ENCODE data around the gene PLEKHH3. TPM values are rescaled to one million over a fixed set of nuclear protein-coding genes. Genes with fewer than 3 reads are reported as not detected.
"Not testable (repeated sequence)": the region's sequence is repeated elsewhere in the genome, so short reads cannot be mapped to it uniquely, and the experiment has no call there.

The PLEKHH3 gene
- total RNA-seq, 1 donor from 2014 or later = 0.27 TPM

DNA sequence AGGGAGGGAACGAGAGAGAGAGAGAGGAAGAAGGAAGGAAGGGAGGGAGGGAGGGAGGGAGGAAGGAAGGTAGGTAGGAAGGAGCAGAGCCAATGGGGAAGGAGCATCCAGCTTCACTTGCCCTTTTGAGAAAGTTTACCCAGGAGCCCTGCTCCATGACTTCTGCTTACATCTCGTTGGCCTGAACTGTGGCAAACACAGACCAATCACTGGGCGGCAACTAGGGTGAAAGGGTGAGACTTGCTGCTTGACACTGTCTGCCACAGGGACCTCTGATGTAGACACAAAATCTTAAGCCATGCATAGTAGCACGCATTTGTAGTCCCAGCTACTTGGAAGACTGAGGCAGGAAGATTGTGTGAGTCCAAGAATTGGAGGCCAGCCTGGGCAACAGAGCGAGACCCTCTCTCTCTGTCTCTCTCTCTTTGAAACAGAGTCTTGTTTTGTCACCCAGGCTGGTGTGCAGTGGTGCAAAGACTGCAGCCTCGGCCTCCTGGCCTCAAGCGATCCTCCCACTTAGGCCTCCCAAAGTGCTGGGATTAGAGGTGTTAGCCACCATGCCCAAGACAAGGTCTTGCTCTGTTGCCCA lies 37.2 kb downstream of the PLEKHH3 start:
- intact Hi-C loops (cut with micrococcal nuclease) = no loop called here

- intact Hi-C loops (cut with micrococcal nuclease) = no loop called here
These were observed 43.8 kb downstream of the PLEKHH3 start for GRCh38 chr17:42632949-42633444.

GRCh38 chr17:42629411-42630009 lies 47.3 kb downstream of the PLEKHH3 start:
- intact Hi-C loops (cut with micrococcal nuclease) = no loop called here

GRCh38 chr17:42627032-42627764 lies 49.6 kb downstream of the PLEKHH3 start:
- intact Hi-C loops (cut with micrococcal nuclease) = not testable (repeated sequence)

GRCh38 chr17:42623732-42624596 lies 52.8 kb downstream of the PLEKHH3 start:
- intact Hi-C loops (cut with micrococcal nuclease) = no loop called here

GRCh38 chr17:42623271-42623670 lies 53.5 kb downstream of the PLEKHH3 start:
- intact Hi-C loops (cut with micrococcal nuclease) = no loop called here

DNA sequence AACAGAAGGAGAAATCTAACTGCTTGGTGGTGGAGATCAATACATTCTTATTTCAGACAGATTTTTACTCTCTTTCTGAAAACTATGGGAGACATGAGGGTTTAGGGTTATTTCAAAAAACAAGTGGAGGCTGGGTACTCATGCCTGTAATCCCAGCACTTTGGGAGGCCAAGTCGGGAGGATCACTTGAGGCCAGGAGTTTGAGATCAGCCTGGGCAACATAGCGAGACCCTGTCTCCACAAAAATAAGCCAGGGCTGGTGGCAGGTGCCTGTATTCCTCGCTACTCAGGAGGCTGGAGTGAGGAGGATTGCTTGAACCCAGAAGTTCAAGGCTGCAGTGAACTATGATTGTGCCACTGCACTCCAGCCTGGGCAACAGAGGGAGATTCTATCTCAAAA lies 54.8 kb downstream of the PLEKHH3 start:
- intact Hi-C loops (cut with micrococcal nuclease) = not testable (repeated sequence)

- intact Hi-C loops (cut with micrococcal nuclease) = no loop called here
These were observed 58.2 kb downstream of the PLEKHH3 start for GRCh38 chr17:42618442-42619150.

GRCh38 chr17:42617956-42618431 lies 58.8 kb downstream of the PLEKHH3 start:
- intact Hi-C loops (cut with micrococcal nuclease) = no loop called here

Other genes starting within 250 kb of the PLEKHH3 start
- gene ATP6V0A1, start 218.1 kb downstream of the PLEKHH3 start, total RNA-seq = 7.8 and 11.4 TPM in 2 replicates
- 18.3 and 18.5 TPM in 2 replicates for gene NAGLU, start 140.8 kb downstream of the PLEKHH3 start, total RNA-seq
- 0.77 and 1.1 TPM in 2 replicates for gene HSD17B1, start 124.1 kb downstream of the PLEKHH3 start, total RNA-seq
- gene COASY, start 114.8 kb downstream of the PLEKHH3 start, total RNA-seq = 83.5 and 90.0 TPM in 2 replicates
- 69.6 and 71.3 TPM in 2 replicates for gene MLX, start 109.9 kb downstream of the PLEKHH3 start, total RNA-seq
- 17.7 and 18.9 TPM in 2 replicates for gene PSMC3IP, start 99.3 kb downstream of the PLEKHH3 start, total RNA-seq
- gene RETREG3, start 67.6 kb downstream of the PLEKHH3 start, total RNA-seq = 50.7 and 52.7 TPM in 2 replicates
- 66.8 and 67.6 TPM in 2 replicates for gene TUBG1, start 67.3 kb downstream of the PLEKHH3 start, total RNA-seq
- gene TUBG2, start 17.7 kb downstream of the PLEKHH3 start, total RNA-seq = 5.5 and 6.0 TPM in 2 replicates
- gene CCR10, start 4.8 kb upstream of the PLEKHH3 start, total RNA-seq = 0.30 and 0.34 TPM in 2 replicates
- 0.61 and 0.66 TPM in 2 replicates for gene CNTNAP1, start 5.5 kb upstream of the PLEKHH3 start, total RNA-seq
- 42.0 and 43.7 TPM in 2 replicates for gene EZH1, start 68.0 kb upstream of the PLEKHH3 start, total RNA-seq
- not detected in 2 replicates for gene RAMP2, start 84.2 kb upstream of the PLEKHH3 start, total RNA-seq
- 68.9 and 69.5 TPM in 2 replicates for gene VPS25, start 96.5 kb upstream of the PLEKHH3 start, total RNA-seq
- gene WNK4, start 103.6 kb upstream of the PLEKHH3 start, total RNA-seq = 0.11 and 0.50 TPM in 2 replicates
- 48.9 and 51.3 TPM in 2 replicates for gene COA3, start 121.7 kb upstream of the PLEKHH3 start, total RNA-seq
- gene CNTD1, start 121.9 kb upstream of the PLEKHH3 start, total RNA-seq = not detected in 2 replicates
- gene BECN1, start 147.3 kb upstream of the PLEKHH3 start, total RNA-seq = 93.3 and 105 TPM in 2 replicates
- 138 and 142 TPM in 2 replicates for gene PSME3, start 156.4 kb upstream of the PLEKHH3 start, total RNA-seq
- 2.3 and 2.7 TPM in 2 replicates for gene AOC2, start 167.6 kb upstream of the PLEKHH3 start, total RNA-seq
- 0.70 and 1.1 TPM in 2 replicates for gene AOC3, start 174.2 kb upstream of the PLEKHH3 start, total RNA-seq
- gene G6PC1, start 223.8 kb upstream of the PLEKHH3 start, total RNA-seq = not detected in 2 replicates

Measured in T-helper 2 cell treated with Interferon-gamma antibody and Interleukin-4, amounts not matched to agents 100 ng/mL and 5 ng/mL, for 36 hours (primary cell).